GM19468 (cell line): Measurements from ENCODE around the gene PTGR2.
"Not testable (repeated sequence)": the region's sequence is repeated elsewhere in the genome, so short reads cannot be mapped to it uniquely, and the experiment has no call there.

Source experiments
- ATAC-seq: cut with Tn5 transposase; IDR thresholded peaks from one replicate; pipeline ENCODE4 v1.9.1; 2021; ENCODE audit warnings: mild to moderate bottlenecking, moderate library complexity, moderate number of reproducible peaks; ENCODE audit not compliant: unreplicated experiment; ENCODE audit errors: extremely low read depth

Gene PTGR2

DNA sequence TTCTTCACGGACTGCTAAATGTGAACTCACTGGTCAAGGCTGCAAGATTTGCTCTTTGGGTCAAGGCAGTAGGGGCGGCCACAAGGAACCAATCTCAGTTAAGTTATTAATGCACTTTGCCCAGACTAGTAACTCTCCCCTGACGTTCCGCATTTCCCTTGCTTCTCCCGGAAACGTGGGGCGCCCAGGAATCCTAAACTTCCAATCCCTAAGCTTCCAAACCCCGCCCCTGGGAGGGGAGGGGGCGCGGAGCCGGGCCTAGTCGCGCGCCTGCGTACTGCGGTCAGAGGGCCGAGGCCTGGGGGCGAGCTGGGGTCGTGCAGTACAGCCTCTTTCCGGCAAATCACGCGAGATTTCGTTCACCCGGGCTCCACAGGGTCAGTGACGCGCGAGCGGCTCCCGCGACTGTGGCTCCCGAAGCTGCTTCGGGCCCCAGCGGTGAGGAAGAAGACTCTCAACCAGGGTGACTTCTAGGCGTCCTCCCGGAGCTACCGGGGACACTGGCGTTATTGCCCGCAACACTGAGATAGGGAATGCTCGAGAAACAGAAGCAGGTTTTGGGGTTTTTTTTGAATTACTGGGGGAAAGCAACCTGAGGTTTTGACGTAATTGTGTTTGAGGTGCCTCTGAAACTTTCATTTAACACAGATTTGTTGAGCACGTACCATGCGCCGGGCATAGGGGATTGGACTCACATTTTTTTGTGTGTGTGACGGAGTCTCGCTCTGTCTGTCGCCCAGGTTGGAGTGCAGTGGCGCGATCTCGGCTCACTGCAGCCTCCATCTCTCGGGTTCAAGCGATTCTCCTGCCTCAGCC lies at the start of gene PTGR2:
Gene PTGR2 (plus strand): TSS at position 265 of the 816 bp plus-strand sequence. CDS start 7,032 bp downstream, outside the sequence.
- peak; percentile 76 for ATAC-seq

DNA sequence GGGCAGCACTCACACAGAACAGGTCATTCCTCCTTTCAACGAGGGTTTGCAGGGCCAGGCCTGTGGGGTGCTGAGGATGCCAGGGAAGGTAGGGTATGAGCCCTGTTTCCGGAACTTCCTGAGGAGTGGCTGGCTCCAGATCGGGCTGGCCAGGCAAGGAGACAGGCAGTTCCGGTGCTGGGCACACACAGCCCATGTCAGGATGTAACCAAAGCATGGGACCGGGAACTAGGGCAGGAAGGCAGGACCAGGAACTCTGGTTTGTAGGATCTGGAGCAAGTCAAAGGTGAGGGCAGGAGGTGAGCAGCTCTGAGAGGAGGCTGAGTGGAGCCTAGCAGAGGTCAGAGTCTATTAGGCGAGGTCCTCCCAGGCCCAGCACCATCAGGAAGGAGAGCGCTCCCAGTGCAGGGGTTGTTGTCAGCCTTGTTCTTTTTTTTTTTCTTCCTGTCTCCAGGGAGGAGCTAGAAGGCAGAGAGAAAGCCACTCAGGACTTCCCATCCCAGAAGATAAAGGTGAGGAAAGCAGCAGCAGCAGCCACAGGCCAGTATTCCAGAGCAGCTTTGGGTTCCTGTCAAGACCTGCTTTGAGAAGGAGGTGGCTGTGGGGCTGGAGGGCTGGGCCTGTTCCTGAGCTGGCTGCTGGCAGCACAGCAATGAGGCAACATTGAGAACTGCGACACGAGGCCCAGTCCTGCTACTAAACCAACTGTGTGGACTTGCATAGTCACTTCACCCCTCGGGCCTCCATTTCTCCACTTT lies 49.0 kb upstream of the PTGR2 start:
- ATAC-seq = no peak

DNA sequence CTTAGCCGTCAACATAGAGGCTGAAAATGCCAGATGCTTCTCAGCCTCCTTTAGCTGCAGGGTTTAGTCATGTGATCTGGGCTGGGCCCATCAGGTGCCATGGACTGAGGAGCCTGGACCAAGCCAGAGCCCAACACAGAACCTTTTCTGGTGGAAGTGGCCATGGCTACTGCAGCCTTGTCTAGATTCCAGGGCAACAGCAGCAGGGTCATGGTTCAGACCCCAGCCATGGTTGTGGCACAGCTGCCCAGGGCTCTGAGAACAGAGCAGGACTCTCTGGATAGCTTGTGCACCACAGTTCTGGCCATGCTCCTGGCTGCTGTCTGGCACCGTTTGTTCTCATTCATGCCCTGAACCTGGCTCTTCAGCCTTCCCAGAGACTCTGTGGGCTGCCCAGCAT lies 47.0 kb upstream of the PTGR2 start:
- no peak for ATAC-seq

DNA sequence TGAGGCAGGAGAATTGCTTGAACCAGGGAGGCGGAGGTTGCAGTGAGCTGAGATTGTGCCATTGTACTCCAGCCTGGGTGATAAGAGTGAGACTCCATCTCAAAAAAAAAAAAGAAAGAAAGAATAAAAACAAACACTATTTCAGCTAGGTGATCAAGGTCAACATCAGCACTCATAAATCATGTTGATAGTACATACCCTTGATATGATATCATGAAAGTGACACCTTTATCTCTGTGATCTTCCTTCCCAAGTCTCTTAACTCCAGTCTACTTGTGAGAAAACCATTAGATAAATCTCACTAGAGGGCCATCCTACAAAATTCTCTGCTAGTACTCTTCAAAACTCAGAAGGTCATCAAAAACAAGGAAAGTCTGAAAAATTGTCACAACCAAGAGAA lies 44.2 kb upstream of the PTGR2 start:
- no peak for ATAC-seq

DNA sequence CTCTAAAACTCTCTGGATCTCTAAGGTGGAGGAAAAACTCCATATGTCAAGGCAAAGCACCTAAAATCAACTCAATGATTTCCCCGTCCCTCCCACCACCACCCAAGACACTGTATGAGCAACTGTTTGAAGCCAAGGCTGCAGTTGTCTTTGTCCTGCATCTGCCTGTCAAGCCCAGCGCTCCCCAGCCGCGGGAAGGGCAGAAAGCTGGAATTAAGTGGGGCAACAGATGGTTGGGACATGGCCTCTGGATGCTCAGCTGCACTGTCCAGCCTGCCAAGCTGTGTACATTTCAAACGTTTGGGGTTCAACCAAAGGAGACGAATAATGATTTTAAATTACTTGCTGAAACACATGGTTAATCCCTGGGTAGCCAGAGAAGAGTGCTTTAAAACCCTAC lies 42.2 kb upstream of the PTGR2 start:
- no peak for ATAC-seq

DNA sequence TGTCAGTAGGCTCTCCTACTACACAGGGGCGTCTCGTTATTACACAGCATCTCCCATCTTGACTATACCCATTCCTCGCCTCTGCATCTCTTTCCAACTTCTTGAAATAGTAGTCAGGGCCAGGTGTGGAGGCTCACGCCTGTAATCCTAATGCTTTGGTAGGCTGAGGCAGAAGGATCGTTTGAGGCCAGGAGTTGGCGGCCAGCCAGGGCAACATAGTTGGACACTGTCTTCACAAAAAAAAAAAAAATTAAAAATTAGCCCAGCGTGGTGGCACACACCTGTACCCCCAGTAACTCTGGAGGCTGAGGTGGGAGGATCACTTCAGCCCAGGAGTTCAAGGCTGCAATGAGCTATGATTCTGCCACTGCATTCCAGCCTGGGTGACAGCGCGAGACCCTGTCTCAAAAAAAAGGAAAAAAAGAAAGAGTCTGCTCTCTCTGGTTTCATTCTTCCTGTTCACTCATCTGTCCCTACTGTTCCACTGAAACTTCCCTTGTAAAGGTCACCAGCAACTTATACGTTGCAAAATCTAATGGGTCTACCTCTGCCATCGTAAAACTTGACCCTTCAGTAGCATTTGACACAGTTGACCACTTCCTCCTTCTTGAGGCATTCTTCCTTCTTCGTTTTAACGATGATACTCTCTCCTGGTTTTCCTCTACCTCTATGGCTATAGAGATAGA lies 41.0 kb upstream of the PTGR2 start:
- no peak for ATAC-seq

DNA sequence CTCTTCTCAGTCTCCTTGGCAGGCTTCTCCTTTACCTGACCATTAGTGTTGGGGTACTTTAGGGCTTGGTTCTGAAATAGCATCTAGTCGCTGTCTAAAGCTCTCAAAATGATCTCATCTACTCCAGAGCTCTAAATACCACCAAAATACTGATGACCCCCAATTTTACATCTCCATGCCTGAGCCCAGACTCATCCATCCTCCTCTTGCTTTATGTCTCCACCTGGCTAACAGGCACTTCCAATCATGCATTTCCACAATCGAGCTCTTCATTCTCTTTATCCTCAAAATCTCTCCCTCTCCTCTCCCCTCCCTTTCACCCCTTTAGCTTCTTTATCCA lies 40.5 kb upstream of the PTGR2 start:
- no peak for ATAC-seq

DNA sequence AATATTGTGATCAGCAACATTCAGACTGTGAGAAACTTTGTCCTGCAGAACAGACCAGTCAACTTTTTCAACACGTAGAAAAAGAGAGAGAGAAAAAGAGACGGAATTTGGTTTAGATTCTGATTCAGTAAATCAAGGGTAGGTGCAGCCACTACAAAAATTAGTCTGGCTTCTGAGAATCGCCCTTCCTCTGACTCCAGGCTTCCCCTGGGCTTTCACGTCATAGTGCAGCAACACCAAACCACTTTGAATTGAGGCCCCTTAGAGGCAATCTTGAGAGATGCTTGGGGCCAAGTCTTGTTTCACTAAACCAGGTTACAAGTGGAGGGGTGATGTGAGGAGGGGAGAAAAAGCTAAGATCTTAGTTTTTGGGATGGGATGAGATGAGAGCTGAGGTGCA lies 37.5 kb upstream of the PTGR2 start:
- ATAC-seq = no peak

DNA sequence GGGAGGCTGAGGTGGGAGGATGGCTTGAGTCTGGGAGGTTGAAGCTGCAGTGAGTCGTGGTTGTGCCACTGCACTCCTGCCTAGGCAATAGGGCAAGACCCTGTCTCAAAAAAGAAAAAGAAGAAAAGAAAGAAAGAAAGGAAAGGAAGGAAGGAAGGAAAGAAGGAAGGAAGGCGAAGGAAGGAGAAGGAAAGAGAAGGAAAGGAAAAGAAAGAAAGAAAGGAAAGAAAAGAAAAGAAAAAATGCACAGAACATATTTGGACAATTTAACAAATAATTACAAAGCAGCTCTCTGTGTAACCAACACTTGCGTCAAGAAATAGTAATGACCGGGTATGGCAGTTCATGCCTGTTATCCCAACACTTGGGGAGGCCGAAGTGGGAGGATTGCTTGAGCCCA lies 35.8 kb upstream of the PTGR2 start:
- ATAC-seq = no peak

DNA sequence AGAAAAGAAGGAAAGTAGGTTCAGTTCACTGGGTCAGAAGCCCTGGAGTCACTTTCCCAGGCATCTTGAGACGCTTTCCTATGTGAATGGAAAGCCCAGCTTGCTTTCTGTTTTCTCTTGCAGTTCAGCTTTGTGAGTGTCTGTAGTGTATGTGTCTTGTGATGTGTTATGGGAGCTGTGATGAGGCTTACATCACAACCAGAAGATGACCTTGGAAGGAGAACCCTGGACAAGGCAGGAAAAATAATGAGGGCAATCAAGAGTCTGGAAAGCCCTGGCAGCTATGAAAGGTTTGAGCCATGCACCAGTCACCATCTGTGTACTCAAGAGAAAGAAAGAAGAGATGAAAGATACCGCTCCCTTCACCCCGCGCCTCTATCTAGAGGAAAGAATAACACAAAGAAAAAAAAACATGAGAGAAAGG lies 35.2 kb upstream of the PTGR2 start:
- no peak for ATAC-seq

DNA sequence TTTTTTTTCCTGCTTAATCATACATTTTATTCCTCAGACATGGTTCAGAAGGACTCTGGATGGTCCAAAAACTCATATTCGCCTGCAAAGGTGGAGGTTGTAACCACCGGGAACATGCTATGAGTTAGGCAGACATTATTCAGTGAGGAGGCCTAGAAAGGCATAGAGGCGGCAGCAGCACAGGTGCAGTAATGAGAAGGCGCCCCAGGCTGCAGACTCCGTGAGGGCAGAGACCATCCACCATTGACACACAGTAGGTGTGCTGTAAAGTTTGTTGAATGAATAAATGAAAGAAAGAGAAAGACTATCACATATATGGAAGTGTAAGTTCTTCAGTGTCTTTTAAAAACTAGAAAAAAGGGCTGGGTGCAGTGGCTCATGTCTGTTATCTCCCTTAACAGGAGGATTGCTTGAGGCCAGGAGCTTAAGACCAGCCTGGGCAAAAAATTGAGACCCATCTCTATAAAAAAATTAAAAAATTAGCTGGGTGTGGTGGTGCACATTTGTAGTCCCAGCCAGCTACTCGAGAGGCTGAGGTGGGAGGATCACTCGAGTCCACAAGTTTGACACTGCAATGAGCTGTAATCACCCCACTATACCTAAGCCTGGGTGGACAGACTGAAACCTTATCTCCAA lies 34.5 kb upstream of the PTGR2 start:
- ATAC-seq = no peak

DNA sequence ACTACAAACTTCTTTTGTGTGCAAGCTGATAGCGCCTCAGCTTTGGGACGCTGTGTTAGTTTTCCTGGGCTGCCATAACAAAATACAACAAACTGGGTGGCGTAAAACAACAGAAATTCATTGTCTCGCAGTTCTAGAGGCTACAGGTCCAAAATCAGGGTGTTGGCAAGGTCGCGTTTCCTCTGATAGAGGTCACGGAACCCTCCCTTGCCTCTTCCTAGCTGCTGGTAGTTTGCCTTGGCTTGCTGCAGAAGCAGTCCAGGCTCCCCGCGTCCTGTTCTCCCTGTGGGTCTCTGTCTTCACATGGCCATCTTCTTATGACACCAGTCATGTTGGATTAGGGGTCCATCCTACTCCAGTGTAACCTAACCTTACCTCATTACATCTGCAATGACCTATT lies 32.8 kb upstream of the PTGR2 start:
- no peak for ATAC-seq

DNA sequence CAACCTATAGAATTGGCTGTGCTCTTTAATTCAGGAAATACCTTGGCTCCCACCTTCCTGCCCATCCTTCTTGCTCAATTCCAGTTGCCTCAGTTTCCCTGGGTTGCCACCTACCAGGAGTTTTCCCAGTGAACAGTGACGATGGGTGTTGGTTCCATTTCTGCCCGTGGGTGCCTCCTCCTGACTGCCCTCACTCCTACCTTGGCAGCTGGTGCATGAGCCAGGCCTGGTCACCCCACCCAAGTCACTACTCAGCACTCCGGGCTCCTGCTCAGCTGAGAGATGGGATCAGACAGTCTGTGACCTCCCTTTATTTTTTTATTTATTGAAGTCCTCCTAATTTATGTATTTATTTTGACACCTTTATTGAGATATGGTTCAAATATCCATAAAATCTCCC lies 31.0 kb upstream of the PTGR2 start:
- no peak for ATAC-seq

DNA sequence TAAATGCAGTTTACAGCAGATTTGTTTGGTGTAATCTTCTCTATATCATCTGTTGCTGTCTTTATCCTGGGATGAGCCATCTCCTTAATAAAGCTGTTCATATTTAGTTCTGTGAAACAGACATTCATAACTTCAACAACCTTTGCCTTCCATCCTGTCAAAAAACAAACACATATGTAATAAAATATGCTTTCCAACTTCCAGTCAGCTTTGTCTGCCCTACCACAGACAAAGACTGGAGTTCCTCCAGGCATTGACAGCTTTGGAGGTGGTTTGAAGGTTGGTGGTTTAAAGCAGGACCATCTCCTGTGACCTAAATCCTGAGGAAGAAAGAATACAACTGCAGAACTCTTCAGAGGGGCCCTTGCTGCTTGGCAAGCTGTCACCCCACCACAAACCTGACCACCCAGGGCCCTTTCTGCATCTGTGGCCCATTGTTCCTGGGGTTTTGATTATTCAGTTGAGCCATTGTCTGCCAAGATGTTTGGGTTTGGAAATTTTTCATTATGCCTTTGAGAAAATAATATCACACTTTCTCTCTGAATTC lies 28.2 kb upstream of the PTGR2 start:
- ATAC-seq = no peak

DNA sequence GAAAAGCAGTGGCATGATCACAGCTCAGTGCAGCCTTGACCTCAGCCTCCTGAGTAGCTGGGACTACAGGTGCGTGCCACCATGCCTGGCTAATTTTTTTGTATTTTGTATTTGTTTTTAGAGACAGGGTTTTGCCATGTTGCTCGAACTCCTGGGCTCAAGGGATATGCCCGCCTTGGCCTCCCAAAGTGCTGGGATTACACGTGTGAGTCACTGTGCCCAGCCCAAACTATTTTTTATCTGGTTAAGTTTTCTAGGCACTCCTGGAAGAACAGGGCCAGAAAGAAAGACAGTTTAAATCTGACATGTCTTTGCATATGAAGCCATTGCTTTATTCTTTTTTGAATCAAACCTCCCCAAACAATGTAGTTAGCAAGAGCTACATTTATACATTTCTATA lies 27.5 kb upstream of the PTGR2 start:
- ATAC-seq = no peak

DNA sequence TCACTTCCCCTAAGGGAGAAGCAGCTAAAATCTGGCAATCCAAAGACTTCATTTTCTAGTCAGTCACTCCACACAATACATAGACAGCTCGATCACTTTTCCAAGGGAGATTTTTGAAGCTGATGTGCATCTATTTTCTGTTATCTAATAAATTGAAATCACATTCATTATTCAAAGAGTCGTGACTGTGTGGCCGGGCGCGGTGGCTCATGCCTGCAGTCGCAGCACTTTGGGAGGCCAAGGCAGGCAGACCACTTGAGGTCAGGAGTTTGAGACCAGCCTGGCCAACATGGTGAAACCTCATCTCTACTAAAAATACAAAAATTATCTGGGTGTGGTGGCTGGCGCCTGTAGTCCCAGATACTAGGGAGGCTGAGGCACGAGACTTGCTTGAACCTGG lies 27.1 kb upstream of the PTGR2 start:
- ATAC-seq = no peak

DNA sequence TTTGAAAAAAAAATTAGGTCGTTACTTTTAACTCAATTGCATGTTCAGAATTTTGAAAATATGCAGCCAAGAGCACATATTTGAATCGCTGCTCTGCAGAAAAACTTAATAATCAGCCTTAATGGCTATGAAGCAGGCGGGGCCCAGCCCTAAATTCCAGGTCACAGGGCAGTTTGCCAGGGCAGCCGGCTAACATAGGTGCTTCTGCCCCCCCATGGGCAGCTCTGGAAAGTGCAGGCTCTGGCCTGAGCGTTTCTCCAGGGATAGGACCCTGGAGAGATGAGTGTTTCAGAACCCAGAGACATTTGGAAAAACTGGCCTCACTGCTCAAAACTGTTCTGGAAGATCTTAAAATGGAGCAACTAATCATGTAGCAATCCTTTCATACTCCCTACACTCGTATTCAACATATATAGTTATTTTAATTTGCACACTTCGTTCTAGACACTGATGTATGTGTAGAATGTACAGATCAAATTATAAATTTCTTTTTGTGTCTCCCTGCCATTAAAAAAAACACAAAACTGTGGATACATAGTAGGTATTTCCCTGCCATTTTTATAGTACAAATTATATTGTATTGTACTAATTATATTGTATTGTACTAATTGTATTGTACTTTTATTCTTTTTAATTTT lies 26.0 kb upstream of the PTGR2 start:
- no peak for ATAC-seq

DNA sequence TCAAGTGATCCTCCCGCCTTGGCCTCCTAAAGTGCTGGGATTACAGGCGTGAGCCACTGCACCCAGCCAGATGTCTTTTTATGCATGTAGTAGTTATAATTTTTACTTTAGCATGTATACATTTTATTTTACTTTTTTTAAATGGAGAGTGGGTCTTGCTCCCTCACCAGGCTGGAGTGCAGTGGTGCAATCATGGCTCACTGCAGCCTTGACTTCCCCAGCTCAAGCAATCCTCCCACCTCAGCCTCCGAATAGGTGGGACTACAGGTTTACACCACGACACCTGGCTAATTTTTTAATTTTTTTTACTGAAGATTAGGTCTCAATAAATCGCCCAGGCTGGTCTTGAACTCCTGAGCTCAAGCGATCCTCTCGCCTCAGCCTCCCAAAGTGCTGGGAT lies 24.4 kb upstream of the PTGR2 start:
- ATAC-seq = not testable (repeated sequence)

DNA sequence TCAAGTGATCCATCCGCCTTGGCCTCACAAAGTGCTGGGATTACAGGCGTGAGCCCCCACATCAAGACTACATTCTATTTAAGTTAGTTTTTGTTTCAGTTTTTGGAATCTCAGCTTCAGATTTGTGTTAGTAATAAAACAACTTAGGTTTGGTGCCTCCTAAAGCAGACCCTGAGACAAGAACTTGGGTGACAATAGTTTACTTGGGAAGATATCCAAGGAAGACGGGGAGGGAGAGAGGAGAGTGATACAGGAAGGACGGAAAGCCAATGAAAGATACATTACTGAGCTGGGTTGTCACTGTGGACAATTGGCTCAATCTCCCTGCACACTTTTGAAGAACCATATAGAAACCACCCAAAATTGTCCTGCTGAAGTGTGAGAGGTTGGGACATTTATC lies 22.6 kb upstream of the PTGR2 start:
- ATAC-seq = no peak
